ENCODE measurements around the gene UNC13B.

UNC13B gene

GRCh38 chr9:35318741-35319140 lies 156.9 kb downstream of the UNC13B start:
- CTCF ChIA-PET, result no interaction called here
- DNase-seq (ENCODE audit: extremely low spot score), result no peak

GRCh38 chr9:35322075-35322885 lies 160.5 kb downstream of the UNC13B start:
- POLR2A ChIA-PET, result no interaction called here

More at GRCh38 chr9:35318741-35319140, 156.9 kb downstream of the UNC13B start:
- POLR2A ChIA-PET, result no interaction called here
- no peak for TF ChIP-seq ARNT (IDR thresholded peaks at IDR 0.05)
- no peak for TF ChIP-seq LEF1 (IDR thresholded peaks at IDR 0.05; ENCODE audit: borderline replicate concordance)

GRCh38 chr9:35324966-35325365 lies 163.2 kb downstream of the UNC13B start:
- CTCF ChIA-PET, result no interaction called here
- no peak for DNase-seq (ENCODE audit: extremely low spot score)
- POLR2A ChIA-PET, result no interaction called here
- TF ChIP-seq SUZ12 (IDR thresholded peaks at IDR 0.05) (no peak), HDGF (IDR thresholded peaks at IDR 0.05; ENCODE audit: borderline replicate concordance) (no peak), L3MBTL2 (conservative IDR thresholded peaks at IDR 0.05) (no peak), NFRKB (IDR thresholded peaks at IDR 0.05) (no peak), FOXK2 (IDR thresholded peaks at IDR 0.05) (no peak), PKNOX1 (IDR thresholded peaks at IDR 0.05) (no peak), LEF1 (IDR thresholded peaks at IDR 0.05; ENCODE audit: borderline replicate concordance) (no peak), ZNF384 (IDR thresholded peaks at IDR 0.05) (no peak), CTBP1 (IDR thresholded peaks at IDR 0.05; ENCODE audit: borderline replicate concordance) (no peak), ELF4 (IDR thresholded peaks at IDR 0.05) (no peak), TARDBP (IDR thresholded peaks at IDR 0.05) (no peak), FOXA1 (IDR thresholded peaks at IDR 0.05) (no peak), SP1 (IDR thresholded peaks at IDR 0.05) (no peak), ARNT (IDR thresholded peaks at IDR 0.05) (no peak), BHLHE40 (IDR thresholded peaks at IDR 0.05; ENCODE audit: borderline replicate concordance) (no peak), FOXM1 (IDR thresholded peaks at IDR 0.05; ENCODE audit: borderline replicate concordance) (no peak)

More at GRCh38 chr9:35322075-35322885, 160.5 kb downstream of the UNC13B start:
- no peak for DNase-seq (ENCODE audit: extremely low spot score)
- no peak for TF ChIP-seq L3MBTL2 (conservative IDR thresholded peaks at IDR 0.05)
- TF ChIP-seq CTBP1 (IDR thresholded peaks at IDR 0.05; ENCODE audit: borderline replicate concordance), result no peak
- no peak for TF ChIP-seq BHLHE40 (IDR thresholded peaks at IDR 0.05; ENCODE audit: borderline replicate concordance)
- CTCF ChIA-PET, result no interaction called here

GRCh38 chr9:35333551-35333950 lies 171.7 kb downstream of the UNC13B start:
- ChIA-PET POLR2A (no interaction called here), CTCF (no interaction called here)
- DNase-seq (ENCODE audit: extremely low spot score), result no peak
- no peak for TF ChIP-seq NFRKB (IDR thresholded peaks at IDR 0.05)
- TF ChIP-seq FOXM1 (IDR thresholded peaks at IDR 0.05; ENCODE audit: borderline replicate concordance), result no peak
- TF ChIP-seq L3MBTL2 (conservative IDR thresholded peaks at IDR 0.05), result no peak
- TF ChIP-seq PKNOX1 (IDR thresholded peaks at IDR 0.05), result no peak
- no peak for TF ChIP-seq ARNT (IDR thresholded peaks at IDR 0.05)
- no peak for TF ChIP-seq ELF4 (IDR thresholded peaks at IDR 0.05)
- no peak for TF ChIP-seq BHLHE40 (IDR thresholded peaks at IDR 0.05; ENCODE audit: borderline replicate concordance)
- TF ChIP-seq HDGF (IDR thresholded peaks at IDR 0.05; ENCODE audit: borderline replicate concordance), result no peak
- TF ChIP-seq LEF1 (IDR thresholded peaks at IDR 0.05; ENCODE audit: borderline replicate concordance), result no peak
- TF ChIP-seq CTBP1 (IDR thresholded peaks at IDR 0.05; ENCODE audit: borderline replicate concordance), result no peak
- TF ChIP-seq SP1 (IDR thresholded peaks at IDR 0.05), result no peak
- no peak for TF ChIP-seq SUZ12 (IDR thresholded peaks at IDR 0.05)
- TF ChIP-seq FOXK2 (IDR thresholded peaks at IDR 0.05), result no peak
- no peak for TF ChIP-seq ZNF384 (IDR thresholded peaks at IDR 0.05)
- TF ChIP-seq FOXA1 (IDR thresholded peaks at IDR 0.05), result no peak
- no peak for TF ChIP-seq TARDBP (IDR thresholded peaks at IDR 0.05)

- CTCF ChIA-PET, result no interaction called here
- TF ChIP-seq NFRKB (IDR thresholded peaks at IDR 0.05), result no peak
- no peak for TF ChIP-seq PKNOX1 (IDR thresholded peaks at IDR 0.05)
- TF ChIP-seq ZNF384 (IDR thresholded peaks at IDR 0.05), result no peak
- no peak for TF ChIP-seq BHLHE40 (IDR thresholded peaks at IDR 0.05; ENCODE audit: borderline replicate concordance)
- no peak for TF ChIP-seq CTBP1 (IDR thresholded peaks at IDR 0.05; ENCODE audit: borderline replicate concordance)
- no peak for TF ChIP-seq SP1 (IDR thresholded peaks at IDR 0.05)
- DNase-seq (ENCODE audit: extremely low spot score), result no peak
- POLR2A ChIA-PET, result no interaction called here
Observed at GRCh38 chr9:35335164-35335563, 173.4 kb downstream of the UNC13B start.

- ChIA-PET POLR2A (no interaction called here), CTCF (no interaction called here)
- DNase-seq (ENCODE audit: extremely low spot score), result no peak
- TF ChIP-seq NFRKB (IDR thresholded peaks at IDR 0.05) (no peak), PKNOX1 (IDR thresholded peaks at IDR 0.05) (no peak), ELF4 (IDR thresholded peaks at IDR 0.05) (no peak), FOXK2 (IDR thresholded peaks at IDR 0.05) (no peak), SP1 (IDR thresholded peaks at IDR 0.05) (no peak), ARNT (IDR thresholded peaks at IDR 0.05) (no peak), L3MBTL2 (conservative IDR thresholded peaks at IDR 0.05) (no peak), ZNF384 (IDR thresholded peaks at IDR 0.05) (no peak), CTBP1 (IDR thresholded peaks at IDR 0.05; ENCODE audit: borderline replicate concordance) (no peak), FOXM1 (IDR thresholded peaks at IDR 0.05; ENCODE audit: borderline replicate concordance) (no peak)
Observed at GRCh38 chr9:35338086-35338485, 176.3 kb downstream of the UNC13B start.
